ENCODE data around the gene EP300.
A peak's percentile ranks its signal among the peaks of the same experiment; 100 is the strongest.

The EP300 gene

DNA sequence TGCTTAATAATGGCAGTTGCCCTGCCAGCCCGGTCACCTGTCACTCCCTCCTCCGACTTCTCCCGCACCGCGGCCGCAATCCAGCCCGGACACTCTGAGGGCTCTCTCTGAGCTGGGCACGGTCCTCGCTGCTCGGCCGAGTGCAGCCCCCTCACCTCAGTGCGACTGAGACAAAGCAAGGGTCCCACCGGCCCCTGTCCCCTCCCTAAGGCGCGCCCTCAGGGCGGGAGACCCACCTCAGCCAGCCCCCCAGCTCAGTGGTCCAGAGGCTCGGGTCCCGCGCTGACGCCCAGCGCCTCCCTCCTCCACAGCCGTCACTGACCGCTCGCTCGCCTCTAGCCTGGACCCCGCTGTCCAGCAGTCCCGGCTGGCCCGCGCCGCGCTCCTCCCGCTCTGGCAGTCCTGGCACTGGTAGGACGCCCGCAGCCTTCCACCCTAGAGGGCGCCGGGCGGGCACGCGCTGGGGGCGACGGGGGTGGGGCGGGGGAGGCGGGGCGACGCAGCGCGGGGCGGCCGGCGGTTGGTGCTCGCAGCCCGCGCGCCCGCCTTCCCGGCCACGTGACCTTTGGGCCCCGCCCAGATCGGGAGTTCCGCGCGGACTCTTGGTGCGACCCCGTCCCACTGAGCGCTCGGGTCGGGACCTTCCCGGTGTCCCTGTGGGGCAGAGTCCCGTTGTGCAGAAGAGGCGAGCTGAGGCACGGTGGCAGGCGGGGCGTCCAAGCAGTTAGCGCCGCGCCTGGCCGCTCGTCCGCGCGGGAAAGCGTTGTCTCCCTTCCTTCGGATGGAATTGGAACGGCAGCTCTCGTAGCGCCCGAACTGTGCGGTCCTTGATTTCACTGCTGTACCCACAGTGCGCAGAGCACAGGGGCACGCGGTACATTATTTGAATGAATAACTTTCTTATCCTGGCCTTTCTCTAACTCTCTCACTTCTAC, 104.9 kb downstream of the EP300 start (continued):
- TF ChIP-seq, protein P1, sequence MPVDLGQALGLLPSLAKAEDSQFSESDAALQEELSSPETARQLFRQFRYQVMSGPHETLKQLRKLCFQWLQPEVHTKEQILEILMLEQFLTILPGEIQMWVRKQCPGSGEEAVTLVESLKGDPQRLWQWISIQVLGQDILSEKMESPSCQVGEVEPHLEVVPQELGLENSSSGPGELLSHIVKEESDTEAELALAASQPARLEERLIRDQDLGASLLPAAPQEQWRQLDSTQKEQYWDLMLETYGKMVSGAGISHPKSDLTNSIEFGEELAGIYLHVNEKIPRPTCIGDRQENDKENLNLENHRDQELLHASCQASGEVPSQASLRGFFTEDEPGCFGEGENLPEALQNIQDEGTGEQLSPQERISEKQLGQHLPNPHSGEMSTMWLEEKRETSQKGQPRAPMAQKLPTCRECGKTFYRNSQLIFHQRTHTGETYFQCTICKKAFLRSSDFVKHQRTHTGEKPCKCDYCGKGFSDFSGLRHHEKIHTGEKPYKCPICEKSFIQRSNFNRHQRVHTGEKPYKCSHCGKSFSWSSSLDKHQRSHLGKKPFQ (tag by site-specific recombination; IDR thresholded peaks at IDR 0.05): no peak
- TF ChIP-seq ZFHX2 (tag by site-specific recombination; conservative IDR thresholded peaks at IDR 0.05): no peak
- TF ChIP-seq ZNF214 (tag by site-specific recombination; IDR thresholded peaks at IDR 0.05; ENCODE audit: borderline replicate concordance): no peak
- TF ChIP-seq ZNF132 (tag by site-specific recombination; IDR thresholded peaks at IDR 0.05; ENCODE audit: borderline replicate concordance): no peak
- TF ChIP-seq ZBTB17 (tag by site-specific recombination; IDR thresholded peaks at IDR 0.05): peak; percentile 88
- TF ChIP-seq, protein P2, sequence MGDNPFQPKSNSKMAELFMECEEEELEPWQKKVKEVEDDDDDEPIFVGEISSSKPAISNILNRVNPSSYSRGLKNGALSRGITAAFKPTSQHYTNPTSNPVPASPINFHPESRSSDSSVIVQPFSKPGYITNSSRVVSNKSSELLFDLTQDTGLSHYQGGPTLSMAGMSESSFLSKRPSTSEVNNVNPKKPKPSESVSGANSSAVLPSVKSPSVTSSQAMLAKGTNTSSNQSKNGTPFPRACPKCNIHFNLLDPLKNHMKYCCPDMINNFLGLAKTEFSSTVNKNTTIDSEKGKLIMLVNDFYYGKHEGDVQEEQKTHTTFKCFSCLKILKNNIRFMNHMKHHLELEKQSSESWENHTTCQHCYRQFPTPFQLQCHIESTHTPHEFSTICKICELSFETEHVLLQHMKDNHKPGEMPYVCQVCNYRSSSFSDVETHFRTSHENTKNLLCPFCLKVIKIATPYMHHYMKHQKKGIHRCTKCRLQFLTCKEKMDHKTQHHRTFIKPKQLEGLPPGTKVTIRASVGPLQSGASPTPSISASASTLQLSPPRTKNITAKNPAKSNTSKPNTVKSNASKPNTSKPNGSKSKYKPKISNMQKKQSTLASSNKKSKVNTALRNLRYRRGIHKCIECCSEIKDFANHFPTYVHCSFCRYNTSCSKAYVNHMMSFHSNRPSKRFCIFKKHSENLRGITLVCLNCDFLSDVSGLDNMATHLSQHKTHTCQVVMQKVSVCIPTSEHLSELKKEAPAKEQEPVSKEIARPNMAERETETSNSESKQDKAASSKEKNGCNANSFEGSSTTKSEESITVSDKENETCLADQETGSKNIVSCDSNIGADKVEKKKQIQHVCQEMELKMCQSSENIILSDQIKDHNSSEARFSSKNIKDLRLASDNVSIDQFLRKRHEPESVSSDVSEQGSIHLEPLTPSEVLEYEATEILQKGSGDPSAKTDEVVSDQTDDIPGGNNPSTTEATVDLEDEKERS (tag by site-specific recombination; IDR thresholded peaks at IDR 0.05): no peak
- TF ChIP-seq, protein P3, sequence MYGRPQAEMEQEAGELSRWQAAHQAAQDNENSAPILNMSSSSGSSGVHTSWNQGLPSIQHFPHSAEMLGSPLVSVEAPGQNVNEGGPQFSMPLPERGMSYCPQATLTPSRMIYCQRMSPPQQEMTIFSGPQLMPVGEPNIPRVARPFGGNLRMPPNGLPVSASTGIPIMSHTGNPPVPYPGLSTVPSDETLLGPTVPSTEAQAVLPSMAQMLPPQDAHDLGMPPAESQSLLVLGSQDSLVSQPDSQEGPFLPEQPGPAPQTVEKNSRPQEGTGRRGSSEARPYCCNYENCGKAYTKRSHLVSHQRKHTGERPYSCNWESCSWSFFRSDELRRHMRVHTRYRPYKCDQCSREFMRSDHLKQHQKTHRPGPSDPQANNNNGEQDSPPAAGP (tag by site-specific recombination; IDR thresholded peaks at IDR 0.05): peak; percentile 80
- TF ChIP-seq ZIC2 (tag by site-specific recombination; IDR thresholded peaks at IDR 0.05): peak; percentile 93
- TF ChIP-seq ZNF677 (tag by site-specific recombination; IDR thresholded peaks at IDR 0.05): no peak
- TF ChIP-seq, protein P4, sequence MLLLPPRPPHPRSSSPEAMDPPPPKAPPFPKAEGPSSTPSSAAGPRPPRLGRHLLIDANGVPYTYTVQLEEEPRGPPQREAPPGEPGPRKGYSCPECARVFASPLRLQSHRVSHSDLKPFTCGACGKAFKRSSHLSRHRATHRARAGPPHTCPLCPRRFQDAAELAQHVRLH (tag by site-specific recombination; IDR thresholded peaks at IDR 0.05): no peak
- no peak for TF ChIP-seq ZNF558 (tag by site-specific recombination; IDR thresholded peaks at IDR 0.05)
- no peak for TF ChIP-seq ZNF658 (tag by site-specific recombination; IDR thresholded peaks at IDR 0.05)
- TF ChIP-seq ZFP37 (tag by site-specific recombination; IDR thresholded peaks at IDR 0.05): peak; percentile 66; the same call in 1 of the 2 replicates
- TF ChIP-seq HOXD13 (CRISPR knock-in tag; IDR thresholded peaks at IDR 0.05; ENCODE audit: borderline replicate concordance): no peak
- no peak for TF ChIP-seq ZNF221 (tag by site-specific recombination; IDR thresholded peaks at IDR 0.05; ENCODE audit: borderline replicate concordance)
- TF ChIP-seq ZNF2 (tag by site-specific recombination; IDR thresholded peaks at IDR 0.05): 0 out of 2 replicates have a peak, but pooled peaks have one; percentile 15
- no peak for TF ChIP-seq ZNF585B (tag by site-specific recombination; IDR thresholded peaks at IDR 0.05)
- no peak for TF ChIP-seq ZNF274 (IDR thresholded peaks at IDR 0.05; ENCODE audit: low read length)
- no peak for TF ChIP-seq ZNF274 (tag by site-specific recombination; IDR thresholded peaks at IDR 0.05; ENCODE audit: borderline replicate concordance)
- TF ChIP-seq, protein P5, sequence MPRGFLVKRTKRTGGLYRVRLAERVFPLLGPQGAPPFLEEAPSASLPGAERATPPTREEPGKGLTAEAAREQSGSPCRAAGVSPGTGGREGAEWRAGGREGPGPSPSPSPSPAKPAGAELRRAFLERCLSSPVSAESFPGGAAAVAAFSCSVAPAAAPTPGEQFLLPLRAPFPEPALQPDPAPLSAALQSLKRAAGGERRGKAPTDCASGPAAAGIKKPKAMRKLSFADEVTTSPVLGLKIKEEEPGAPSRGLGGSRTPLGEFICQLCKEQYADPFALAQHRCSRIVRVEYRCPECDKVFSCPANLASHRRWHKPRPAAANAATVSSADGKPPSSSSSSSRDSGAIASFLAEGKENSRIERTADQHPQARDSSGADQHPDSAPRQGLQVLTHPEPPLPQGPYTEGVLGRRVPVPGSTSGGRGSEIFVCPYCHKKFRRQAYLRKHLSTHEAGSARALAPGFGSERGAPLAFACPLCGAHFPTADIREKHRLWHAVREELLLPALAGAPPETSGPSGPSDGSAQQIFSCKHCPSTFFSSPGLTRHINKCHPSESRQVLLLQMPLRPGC (tag by site-specific recombination; IDR thresholded peaks at IDR 0.05): peak; percentile 43; the same call in 1 of the 2 replicates
- 0 out of 2 replicates have a peak, but pooled peaks have one; percentile 17 for TF ChIP-seq KLF16 (tag by site-specific recombination; IDR thresholded peaks at IDR 0.05)
- TF ChIP-seq ZNF707 (tag by site-specific recombination; IDR thresholded peaks at IDR 0.05): no peak
- no peak for TF ChIP-seq ZFP69B (tag by site-specific recombination; IDR thresholded peaks at IDR 0.05)
- TF ChIP-seq KLF9 (tag by site-specific recombination; IDR thresholded peaks at IDR 0.05; ENCODE audit: low read depth): peak; percentile 48
- TF ChIP-seq, protein P6, sequence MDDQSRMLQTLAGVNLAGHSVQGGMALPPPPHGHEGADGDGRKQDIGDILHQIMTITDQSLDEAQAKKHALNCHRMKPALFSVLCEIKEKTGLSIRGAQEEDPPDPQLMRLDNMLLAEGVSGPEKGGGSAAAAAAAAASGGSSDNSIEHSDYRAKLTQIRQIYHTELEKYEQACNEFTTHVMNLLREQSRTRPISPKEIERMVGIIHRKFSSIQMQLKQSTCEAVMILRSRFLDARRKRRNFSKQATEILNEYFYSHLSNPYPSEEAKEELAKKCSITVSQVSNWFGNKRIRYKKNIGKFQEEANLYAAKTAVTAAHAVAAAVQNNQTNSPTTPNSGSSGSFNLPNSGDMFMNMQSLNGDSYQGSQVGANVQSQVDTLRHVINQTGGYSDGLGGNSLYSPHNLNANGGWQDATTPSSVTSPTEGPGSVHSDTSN (CRISPR knock-in tag; IDR thresholded peaks at IDR 0.05): peak; percentile 76; the same call in 1 of the 2 replicates
- TF ChIP-seq ZNF184 (tag by site-specific recombination; IDR thresholded peaks at IDR 0.05): no peak
- no peak for TF ChIP-seq ZNF37A (tag by site-specific recombination; IDR thresholded peaks at IDR 0.05)
- TF ChIP-seq ZNF544 (tag by site-specific recombination; IDR thresholded peaks at IDR 0.05): no peak
- no peak for TF ChIP-seq FEZF1 (tag by site-specific recombination; IDR thresholded peaks at IDR 0.05)
- TF ChIP-seq ZNF223 (tag by site-specific recombination; IDR thresholded peaks at IDR 0.05): no peak
- TF ChIP-seq GLIS1 (tag by site-specific recombination; IDR thresholded peaks at IDR 0.05): peak; percentile 77
- TF ChIP-seq ZNF654 (tag by site-specific recombination; IDR thresholded peaks at IDR 0.05; ENCODE audit: low read depth): no peak

Data from HEK293 (cell line).